ENCODE data around the gene INAFM2. TPM values are rescaled to one million over a fixed set of nuclear protein-coding genes. Genes with fewer than 3 reads are reported as not detected.

The INAFM2 gene
- total and polyA plus RNA-seq, 9 of the 15 experiments (the other 6 are each of a cell fraction or from before 2014, with no cell fraction given): 11.8 to 43.1 (median 27.2) TPM

DNA sequence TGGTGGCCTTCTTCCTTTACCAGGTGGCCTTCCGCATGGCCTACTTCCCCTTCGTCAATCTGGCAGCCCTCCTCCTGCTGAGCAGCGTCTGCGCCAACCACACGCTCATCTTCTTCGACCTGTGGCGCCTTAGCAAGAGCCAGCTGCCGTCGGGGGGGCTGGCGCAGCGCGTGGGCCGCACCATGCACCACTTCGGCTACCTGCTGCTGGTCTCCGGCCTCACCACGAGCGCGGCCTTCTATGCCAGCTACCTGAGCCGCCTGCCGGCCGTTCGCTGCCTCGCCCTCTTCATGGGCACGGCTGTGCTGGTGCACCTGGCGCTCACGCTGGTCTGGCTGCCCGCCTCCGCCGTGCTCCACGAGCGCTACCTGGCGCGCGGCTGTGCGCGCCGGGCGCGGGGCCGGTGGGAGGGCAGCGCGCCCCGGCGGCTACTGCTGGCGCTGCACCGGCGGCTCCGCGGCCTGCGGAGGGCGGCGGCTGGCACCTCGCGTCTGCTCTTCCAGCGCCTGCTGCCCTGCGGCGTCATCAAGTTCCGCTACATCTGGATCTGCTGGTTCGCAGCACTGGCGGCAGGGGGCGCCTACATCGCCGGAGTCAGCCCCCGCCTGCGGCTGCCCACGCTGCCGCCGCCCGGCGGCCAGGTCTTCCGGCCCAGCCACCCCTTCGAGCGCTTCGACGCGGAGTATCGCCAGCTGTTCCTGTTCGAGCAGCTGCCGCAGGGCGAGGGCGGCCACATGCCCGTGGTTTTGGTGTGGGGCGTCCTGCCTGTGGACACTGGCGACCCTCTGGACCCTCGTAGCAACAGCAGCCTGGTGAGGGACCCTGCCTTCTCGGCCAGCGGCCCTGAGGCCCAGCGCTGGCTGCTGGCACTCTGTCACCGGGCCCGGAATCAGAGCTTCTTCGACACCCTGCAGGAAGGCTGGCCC lies 44.5 kb downstream of the INAFM2 start (continued):
- TF ChIP-seq, protein P1, sequence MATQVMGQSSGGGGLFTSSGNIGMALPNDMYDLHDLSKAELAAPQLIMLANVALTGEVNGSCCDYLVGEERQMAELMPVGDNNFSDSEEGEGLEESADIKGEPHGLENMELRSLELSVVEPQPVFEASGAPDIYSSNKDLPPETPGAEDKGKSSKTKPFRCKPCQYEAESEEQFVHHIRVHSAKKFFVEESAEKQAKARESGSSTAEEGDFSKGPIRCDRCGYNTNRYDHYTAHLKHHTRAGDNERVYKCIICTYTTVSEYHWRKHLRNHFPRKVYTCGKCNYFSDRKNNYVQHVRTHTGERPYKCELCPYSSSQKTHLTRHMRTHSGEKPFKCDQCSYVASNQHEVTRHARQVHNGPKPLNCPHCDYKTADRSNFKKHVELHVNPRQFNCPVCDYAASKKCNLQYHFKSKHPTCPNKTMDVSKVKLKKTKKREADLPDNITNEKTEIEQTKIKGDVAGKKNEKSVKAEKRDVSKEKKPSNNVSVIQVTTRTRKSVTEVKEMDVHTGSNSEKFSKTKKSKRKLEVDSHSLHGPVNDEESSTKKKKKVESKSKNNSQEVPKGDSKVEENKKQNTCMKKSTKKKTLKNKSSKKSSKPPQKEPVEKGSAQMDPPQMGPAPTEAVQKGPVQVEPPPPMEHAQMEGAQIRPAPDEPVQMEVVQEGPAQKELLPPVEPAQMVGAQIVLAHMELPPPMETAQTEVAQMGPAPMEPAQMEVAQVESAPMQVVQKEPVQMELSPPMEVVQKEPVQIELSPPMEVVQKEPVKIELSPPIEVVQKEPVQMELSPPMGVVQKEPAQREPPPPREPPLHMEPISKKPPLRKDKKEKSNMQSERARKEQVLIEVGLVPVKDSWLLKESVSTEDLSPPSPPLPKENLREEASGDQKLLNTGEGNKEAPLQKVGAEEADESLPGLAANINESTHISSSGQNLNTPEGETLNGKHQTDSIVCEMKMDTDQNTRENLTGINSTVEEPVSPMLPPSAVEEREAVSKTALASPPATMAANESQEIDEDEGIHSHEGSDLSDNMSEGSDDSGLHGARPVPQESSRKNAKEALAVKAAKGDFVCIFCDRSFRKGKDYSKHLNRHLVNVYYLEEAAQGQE (IDR thresholded peaks at IDR 0.05; ENCODE audit: borderline replicate concordance): peak; percentile 74
- TF ChIP-seq, protein P1 (CRISPR knock-in tag; IDR thresholded peaks at IDR 0.05; ENCODE audit: low read depth): no peak
- TF ChIP-seq JUNB (CRISPR knock-in tag; conservative IDR thresholded peaks at IDR 0.05) (no peak), ZNF282 (CRISPR knock-in tag; IDR thresholded peaks at IDR 0.05) (peak; percentile 97), TAF1 (IDR thresholded peaks at IDR 0.05; ENCODE audit: control insufficient read depth, extremely low read depth, insufficient read depth, low read length, severe bottlenecking) (no peak), HMG20A (CRISPR knock-in tag; conservative IDR thresholded peaks at IDR 0.05) (no peak)
- TF ChIP-seq, protein P2, sequence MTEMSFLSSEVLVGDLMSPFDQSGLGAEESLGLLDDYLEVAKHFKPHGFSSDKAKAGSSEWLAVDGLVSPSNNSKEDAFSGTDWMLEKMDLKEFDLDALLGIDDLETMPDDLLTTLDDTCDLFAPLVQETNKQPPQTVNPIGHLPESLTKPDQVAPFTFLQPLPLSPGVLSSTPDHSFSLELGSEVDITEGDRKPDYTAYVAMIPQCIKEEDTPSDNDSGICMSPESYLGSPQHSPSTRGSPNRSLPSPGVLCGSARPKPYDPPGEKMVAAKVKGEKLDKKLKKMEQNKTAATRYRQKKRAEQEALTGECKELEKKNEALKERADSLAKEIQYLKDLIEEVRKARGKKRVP (CRISPR knock-in tag; IDR thresholded peaks at IDR 0.05): no peak
- TF ChIP-seq, protein P3, sequence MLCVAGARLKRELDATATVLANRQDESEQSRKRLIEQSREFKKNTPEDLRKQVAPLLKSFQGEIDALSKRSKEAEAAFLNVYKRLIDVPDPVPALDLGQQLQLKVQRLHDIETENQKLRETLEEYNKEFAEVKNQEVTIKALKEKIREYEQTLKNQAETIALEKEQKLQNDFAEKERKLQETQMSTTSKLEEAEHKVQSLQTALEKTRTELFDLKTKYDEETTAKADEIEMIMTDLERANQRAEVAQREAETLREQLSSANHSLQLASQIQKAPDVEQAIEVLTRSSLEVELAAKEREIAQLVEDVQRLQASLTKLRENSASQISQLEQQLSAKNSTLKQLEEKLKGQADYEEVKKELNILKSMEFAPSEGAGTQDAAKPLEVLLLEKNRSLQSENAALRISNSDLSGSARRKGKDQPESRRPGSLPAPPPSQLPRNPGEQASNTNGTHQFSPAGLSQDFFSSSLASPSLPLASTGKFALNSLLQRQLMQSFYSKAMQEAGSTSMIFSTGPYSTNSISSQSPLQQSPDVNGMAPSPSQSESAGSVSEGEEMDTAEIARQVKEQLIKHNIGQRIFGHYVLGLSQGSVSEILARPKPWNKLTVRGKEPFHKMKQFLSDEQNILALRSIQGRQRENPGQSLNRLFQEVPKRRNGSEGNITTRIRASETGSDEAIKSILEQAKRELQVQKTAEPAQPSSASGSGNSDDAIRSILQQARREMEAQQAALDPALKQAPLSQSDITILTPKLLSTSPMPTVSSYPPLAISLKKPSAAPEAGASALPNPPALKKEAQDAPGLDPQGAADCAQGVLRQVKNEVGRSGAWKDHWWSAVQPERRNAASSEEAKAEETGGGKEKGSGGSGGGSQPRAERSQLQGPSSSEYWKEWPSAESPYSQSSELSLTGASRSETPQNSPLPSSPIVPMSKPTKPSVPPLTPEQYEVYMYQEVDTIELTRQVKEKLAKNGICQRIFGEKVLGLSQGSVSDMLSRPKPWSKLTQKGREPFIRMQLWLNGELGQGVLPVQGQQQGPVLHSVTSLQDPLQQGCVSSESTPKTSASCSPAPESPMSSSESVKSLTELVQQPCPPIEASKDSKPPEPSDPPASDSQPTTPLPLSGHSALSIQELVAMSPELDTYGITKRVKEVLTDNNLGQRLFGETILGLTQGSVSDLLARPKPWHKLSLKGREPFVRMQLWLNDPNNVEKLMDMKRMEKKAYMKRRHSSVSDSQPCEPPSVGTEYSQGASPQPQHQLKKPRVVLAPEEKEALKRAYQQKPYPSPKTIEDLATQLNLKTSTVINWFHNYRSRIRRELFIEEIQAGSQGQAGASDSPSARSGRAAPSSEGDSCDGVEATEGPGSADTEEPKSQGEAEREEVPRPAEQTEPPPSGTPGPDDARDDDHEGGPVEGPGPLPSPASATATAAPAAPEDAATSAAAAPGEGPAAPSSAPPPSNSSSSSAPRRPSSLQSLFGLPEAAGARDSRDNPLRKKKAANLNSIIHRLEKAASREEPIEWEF (CRISPR knock-in tag; IDR thresholded peaks at IDR 0.05): no peak

All from K562 (cell line).